Measurements from ENCODE around the gene TRIO.

DNA sequence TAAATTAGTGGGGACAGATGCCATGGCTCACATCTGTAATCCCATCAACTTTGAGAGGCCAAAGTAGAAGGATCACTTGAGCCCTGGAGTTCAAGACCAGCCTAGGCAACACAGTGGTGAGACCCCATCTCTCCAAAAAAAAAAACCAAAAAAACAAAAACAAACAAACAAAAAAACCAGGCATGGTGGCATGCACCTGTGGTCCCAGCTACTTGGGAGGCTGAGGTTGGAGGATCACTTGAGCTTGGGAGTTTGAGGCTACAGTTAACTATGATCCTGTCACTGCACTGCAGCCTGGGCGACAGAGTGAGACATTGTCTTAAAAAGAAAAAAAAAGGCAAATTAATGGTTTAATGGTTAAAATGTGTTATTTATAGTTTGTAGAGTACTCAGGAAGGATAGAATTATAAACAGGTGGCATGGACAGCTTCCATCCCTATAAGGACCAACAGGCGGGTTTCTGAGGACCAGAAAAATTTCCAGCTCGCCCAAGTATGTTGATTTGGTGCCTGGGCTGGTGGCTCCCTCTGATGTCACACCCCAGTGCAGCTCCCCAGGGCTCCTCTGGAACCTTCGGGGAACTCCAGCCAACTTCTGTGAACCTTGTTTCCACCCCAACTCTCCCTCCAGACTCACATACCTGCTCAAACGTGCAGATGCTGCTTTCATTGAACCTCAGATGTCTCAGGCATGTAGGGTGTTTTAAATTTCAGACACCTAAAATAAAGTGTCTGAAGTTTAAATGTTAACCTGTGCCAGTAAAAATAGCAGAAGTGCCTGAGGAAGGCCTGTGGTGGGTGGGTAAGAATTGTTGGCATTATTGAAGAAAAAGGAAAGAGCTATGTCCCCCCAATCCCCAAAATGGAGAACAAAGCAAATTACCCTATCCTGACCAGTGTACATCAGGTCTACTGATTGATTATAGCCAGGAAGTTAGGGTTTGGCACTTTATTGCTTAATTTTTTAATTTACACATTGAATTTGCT lies 69.0 kb downstream of the TRIO start:
- TF ChIP-seq, protein P1, sequence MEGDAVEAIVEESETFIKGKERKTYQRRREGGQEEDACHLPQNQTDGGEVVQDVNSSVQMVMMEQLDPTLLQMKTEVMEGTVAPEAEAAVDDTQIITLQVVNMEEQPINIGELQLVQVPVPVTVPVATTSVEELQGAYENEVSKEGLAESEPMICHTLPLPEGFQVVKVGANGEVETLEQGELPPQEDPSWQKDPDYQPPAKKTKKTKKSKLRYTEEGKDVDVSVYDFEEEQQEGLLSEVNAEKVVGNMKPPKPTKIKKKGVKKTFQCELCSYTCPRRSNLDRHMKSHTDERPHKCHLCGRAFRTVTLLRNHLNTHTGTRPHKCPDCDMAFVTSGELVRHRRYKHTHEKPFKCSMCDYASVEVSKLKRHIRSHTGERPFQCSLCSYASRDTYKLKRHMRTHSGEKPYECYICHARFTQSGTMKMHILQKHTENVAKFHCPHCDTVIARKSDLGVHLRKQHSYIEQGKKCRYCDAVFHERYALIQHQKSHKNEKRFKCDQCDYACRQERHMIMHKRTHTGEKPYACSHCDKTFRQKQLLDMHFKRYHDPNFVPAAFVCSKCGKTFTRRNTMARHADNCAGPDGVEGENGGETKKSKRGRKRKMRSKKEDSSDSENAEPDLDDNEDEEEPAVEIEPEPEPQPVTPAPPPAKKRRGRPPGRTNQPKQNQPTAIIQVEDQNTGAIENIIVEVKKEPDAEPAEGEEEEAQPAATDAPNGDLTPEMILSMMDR (IDR thresholded peaks at IDR 0.05), result no peak
- no peak for TF ChIP-seq POLR2A (IDR thresholded peaks at IDR 0.05)
